Thyroid gland (tissue), 4 donors: Measurements from ENCODE around the gene FRMD8. TPM values are rescaled to one million over a fixed set of nuclear protein-coding genes. Genes with fewer than 3 reads are reported as not detected.

Experiments
- DNase-seq, 2 donors: peaks; one replicate each; pipeline ENCODE4 v3.0.0-alpha.2; 2019
- H3K27ac ChIP-seq, 3 donors: fragments of 200-600 bp; sonication (generic); 1 replicate in 2 of 3; 2 replicates in 1 of 3; pipeline ENCODE4 v1.5.1; 2016 to 2019; ENCODE audit warnings: mild to moderate bottlenecking in 1 of 3, moderate library complexity in 1 of 3
- H3K27me3 ChIP-seq: fragments of 200-600 bp; sonication (generic); one replicate; pipeline ENCODE4 v1.5.1; 2019
- H3K36me3 ChIP-seq, 2 donors: fragments of 200-600 bp; sonication (generic); one replicate each; pipeline ENCODE4 v1.5.1; 2016 to 2019
- H3K4me1 ChIP-seq, 2 donors: fragments of 200-600 bp; sonication (generic); one replicate each; pipeline ENCODE4 v1.5.1; 2017 to 2019
- H3K4me3 ChIP-seq, 3 donors: fragments of 200-600 bp; sonication (generic); replicated peaks in 1 of 3; 1 replicate in 2 of 3; 2 replicates in 1 of 3; pipeline ENCODE4 v1.5.1; 2016; ENCODE audit warnings: mild to moderate bottlenecking in 1 of 3
- H3K9me3 ChIP-seq: fragments of 200-600 bp; sonication (generic); one replicate; pipeline ENCODE4 v1.5.1; 2017
- POLR2A ChIP-seq, 2 donors: fragments of 450-650 bp; IDR thresholded peaks; one replicate each; pipeline ENCODE4 v1.6.1; 2017; ENCODE audit warnings: antibody characterized with exemption in 2 of 2, mild to moderate bottlenecking in 2 of 2, moderate library complexity in 1 of 2
- WGBS, 2 donors: methylation state at CpG; one replicate each; pipeline ENCODE4 v1.1.5; 2017; 5-methylcytosine and 5-hydroxymethylcytosine counted together
- intact Hi-C: fragments of 100-400 bp; cut with DNase I; formaldehyde crosslinking; loops from one replicate; pipeline ENCODE4 v1.15.1; 2023
- total RNA-seq, 4 donors: library from RNA; depleted of rRNA; stranded (reverse); fragments of >200 nt; gene quantifications; one replicate each; pipeline ENCODE4 v1.2.3, GENCODE V29; 2016
- TF ChIP-seq, protein P1 (sequence below), 6 experiments: fragments of 200-600 bp in 3 of 6; fragments of 450-650 bp in 3 of 6; sonication (generic) in 3 of 6; IDR thresholded peaks; one replicate each; pipeline ENCODE4 v1.5.1; 2016 to 2019; ENCODE audit warnings: antibody characterized with exemption in 6 of 6, mild to moderate bottlenecking in 2 of 6, inconsistent platforms in 1 of 6, moderate library complexity in 1 of 6

Gene FRMD8
- total RNA-seq, 4 donors from 2014 or later, result 22.5 to 44.9 (median 31.0) TPM

DNA sequence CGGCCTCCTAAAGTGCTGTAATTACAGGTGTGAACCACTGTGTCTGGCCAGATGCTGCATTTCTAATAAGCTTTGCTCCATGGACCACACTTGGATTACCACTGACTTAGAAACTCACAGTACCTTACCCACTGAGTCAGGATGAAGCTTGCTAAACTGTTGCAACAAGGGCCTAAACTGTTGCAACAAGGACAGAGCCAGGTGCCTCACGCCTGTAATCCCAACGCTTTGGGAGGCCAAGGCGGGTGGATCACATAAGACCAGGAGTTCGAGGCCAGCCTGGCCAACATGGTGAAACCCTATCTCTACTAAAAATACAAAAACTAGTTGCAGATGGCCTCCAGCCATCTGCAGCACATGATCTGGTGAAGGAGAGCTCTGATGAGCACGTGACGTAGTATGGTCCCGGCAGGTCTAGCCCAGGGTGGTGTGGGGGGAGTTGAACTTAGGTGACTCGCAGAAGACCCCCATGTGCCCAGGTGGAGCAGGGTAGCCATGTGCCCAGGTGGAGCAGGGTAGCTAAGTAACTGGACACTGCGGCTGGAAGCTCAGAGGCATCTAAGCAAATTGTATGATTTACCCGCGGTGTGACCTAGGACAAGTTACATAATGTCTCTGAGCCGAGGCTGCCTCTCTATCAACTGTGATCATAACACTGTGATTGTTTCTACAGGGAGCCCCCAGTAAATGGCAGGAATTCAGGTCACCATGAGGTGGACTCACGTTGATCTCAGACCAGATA is 12.4 kb upstream of the FRMD8 start:
- Histone ChIP-seq H3K4me3 (no peak overlapping the region), H3K4me1 (peaks cover 0 to 5% of the 10 kb centered on the region in 2 donors), H3K27ac (no peak overlapping the region), H3K9me3 (no peaks in the 10 kb centered on the region), H3K27me3 (no peaks in the 10 kb centered on the region), H3K36me3 (no peaks in the 10 kb centered on the region)
- DNase-seq, result no peak
- intact Hi-C loops, result loop anchor here (5.0 kb wide), 2 partner anchors 38 to 143 kb away; no protein-coding TSS in a partner anchor
- 78 to 80% methylated on average over 11 to 14 of the region's 14 CpGs for WGBS, 2 donors
- TF ChIP-seq, protein P1, sequence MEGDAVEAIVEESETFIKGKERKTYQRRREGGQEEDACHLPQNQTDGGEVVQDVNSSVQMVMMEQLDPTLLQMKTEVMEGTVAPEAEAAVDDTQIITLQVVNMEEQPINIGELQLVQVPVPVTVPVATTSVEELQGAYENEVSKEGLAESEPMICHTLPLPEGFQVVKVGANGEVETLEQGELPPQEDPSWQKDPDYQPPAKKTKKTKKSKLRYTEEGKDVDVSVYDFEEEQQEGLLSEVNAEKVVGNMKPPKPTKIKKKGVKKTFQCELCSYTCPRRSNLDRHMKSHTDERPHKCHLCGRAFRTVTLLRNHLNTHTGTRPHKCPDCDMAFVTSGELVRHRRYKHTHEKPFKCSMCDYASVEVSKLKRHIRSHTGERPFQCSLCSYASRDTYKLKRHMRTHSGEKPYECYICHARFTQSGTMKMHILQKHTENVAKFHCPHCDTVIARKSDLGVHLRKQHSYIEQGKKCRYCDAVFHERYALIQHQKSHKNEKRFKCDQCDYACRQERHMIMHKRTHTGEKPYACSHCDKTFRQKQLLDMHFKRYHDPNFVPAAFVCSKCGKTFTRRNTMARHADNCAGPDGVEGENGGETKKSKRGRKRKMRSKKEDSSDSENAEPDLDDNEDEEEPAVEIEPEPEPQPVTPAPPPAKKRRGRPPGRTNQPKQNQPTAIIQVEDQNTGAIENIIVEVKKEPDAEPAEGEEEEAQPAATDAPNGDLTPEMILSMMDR (IDR thresholded peaks at IDR 0.05), result no peak
- no peak for TF ChIP-seq POLR2A (IDR thresholded peaks at IDR 0.05)

DNA sequence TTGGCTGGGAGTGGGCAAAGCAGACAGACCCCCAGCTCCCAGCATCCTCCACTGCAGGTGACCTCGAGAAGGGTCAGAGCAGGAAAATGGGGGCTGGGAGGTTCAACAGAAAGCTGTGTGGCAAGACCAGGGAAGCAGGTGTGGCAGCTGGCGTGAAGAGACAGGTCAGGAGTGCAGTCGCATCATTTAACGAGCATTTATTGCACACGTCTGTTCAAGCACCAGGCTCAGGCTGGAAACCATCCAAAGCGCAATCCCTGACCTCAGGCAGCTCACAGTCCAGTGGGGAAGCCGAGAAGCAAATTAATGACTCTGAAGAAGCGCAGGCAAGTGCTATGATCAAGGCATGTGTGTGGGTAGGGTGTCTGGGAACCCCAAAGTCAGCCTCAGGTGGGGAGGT is 11.4 kb upstream of the FRMD8 start:
- intact Hi-C loops, result no loop called here
- H3K9me3 ChIP-seq, result no peaks in the 10 kb centered on the region
- no peak overlapping the region for H3K27ac ChIP-seq
- H3K36me3 ChIP-seq, result no peaks in the 10 kb centered on the region
- no peak overlapping the region for H3K4me3 ChIP-seq
- 92% methylated on average over 8 of the region's 8 CpGs for WGBS, 2 donors
- peaks cover 0 to 7% of the 10 kb centered on the region in 2 donors for H3K4me1 ChIP-seq
- H3K27me3 ChIP-seq, result no peaks in the 10 kb centered on the region
- TF ChIP-seq, protein P1 (IDR thresholded peaks at IDR 0.05), result no peak
- TF ChIP-seq POLR2A (IDR thresholded peaks at IDR 0.05), result no peak
- DNase-seq, result no peak

DNA sequence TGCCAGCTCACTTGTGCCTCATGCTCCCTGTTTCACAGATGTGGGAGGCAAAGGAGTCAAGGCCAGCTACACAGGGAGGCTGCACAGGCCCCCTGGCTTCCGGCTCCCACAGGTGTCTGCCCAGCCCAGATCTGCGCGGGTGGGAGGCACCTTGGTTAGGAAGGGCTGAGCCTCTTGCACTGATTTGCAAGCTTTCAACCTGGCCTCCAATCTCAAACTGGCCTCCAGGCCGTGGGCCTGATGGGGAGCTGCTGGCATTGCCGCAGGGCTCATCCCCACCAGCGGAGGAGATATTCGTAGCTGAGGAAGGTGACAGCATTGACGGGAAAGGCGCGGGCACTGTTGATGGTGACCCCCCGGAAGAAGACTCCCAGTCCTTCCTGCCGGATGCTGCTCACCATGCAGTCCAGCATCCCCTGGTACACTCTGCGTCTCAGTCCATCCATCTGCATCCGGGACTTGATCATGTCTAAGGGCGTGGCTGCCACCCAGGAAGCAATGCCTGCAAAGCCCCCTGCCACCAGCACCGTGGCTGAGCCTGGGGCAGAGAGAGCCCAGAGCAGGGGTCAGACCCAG is 10.2 kb upstream of the FRMD8 start:
- TF ChIP-seq, protein P1 (IDR thresholded peaks at IDR 0.05), result no peak
- TF ChIP-seq POLR2A (IDR thresholded peaks at IDR 0.05), result no peak
- intact Hi-C loops, result no loop called here
- Histone ChIP-seq H3K27ac (no peak overlapping the region), H3K4me1 (peaks cover 4 to 19% of the 10 kb centered on the region in 2 donors), H3K27me3 (no peaks in the 10 kb centered on the region), H3K36me3 (no peaks in the 10 kb centered on the region), H3K9me3 (no peaks in the 10 kb centered on the region), H3K4me3 (no peak overlapping the region)
- WGBS, 2 donors, result 89 to 91% methylated on average over 11 to 16 of the region's 16 CpGs
- no peak for DNase-seq

DNA sequence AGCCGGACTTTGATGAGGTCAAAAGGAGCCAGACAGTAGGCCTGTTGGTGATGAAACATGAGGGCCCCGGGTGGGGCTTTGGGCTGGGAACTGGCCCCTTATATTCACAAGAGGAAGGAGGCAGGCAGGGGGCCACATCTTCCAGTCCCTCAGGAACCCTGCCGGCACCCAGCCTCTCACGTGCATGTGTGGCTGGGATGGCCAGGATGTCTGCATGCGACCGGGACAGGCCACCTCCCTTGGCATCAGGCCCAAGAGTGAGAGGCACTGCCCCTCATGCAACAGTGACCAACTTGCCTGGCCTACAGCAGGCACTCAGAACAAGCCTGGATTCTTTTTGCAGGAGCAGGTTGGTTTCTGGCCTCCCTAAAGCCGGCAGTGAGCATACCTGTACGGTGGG is 9.4 kb upstream of the FRMD8 start:
- Histone ChIP-seq H3K4me3 (no peak overlapping the region), H3K27me3 (no peaks in the 10 kb centered on the region), H3K36me3 (no peaks in the 10 kb centered on the region), H3K4me1 (peaks cover 12 to 27% of the 10 kb centered on the region in 2 donors), H3K27ac (no peak overlapping the region), H3K9me3 (no peaks in the 10 kb centered on the region)
- intact Hi-C loops, result no loop called here
- DNase-seq, result peak; percentile 52 to 56
- no peak for TF ChIP-seq POLR2A (IDR thresholded peaks at IDR 0.05)
- TF ChIP-seq, protein P1 (IDR thresholded peaks at IDR 0.05), result no peak
- WGBS, 2 donors, result 34 to 83% methylated on average over 3 to 8 of the region's 8 CpGs

DNA sequence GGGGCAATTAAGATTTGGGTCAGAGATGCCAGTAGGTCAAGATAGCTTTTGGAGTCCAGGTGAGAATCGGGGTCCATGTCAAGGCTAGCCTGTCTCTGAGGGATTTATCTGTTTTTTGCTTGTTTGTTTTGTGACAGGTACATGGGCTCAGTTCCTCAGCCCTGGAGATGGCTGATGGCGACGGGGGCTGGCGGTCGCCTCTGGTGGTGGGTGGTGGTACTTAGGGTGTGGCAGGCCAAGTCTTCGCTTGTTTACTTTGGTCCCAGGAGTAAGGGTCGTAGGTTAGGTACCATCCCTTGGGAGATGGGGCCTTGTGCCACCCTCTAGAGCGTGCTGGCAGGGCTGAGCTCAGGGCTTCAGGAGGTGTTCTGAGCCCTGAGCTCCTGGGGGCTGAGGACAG is 8.7 kb upstream of the FRMD8 start:
- TF ChIP-seq, protein P1 (IDR thresholded peaks at IDR 0.05), result no peak
- no peak for TF ChIP-seq POLR2A (IDR thresholded peaks at IDR 0.05)
- no peaks in the 10 kb centered on the region for H3K9me3 ChIP-seq
- peaks cover 14 to 31% of the 10 kb centered on the region in 2 donors for H3K4me1 ChIP-seq
- intact Hi-C loops, result no loop called here
- no peaks in the 10 kb centered on the region for H3K27me3 ChIP-seq
- no peak for DNase-seq
- no peaks in the 10 kb centered on the region for H3K36me3 ChIP-seq
- H3K27ac ChIP-seq, result no peak overlapping the region
- H3K4me3 ChIP-seq, result no peak overlapping the region
- WGBS, 2 donors, result 93 to 100% methylated on average over 4 to 8 of the region's 8 CpGs
